HEK293T (cell line): ENCODE measurements around the gene POFUT1.

Source experiments
- ARNT ChIP-seq: fragments of 450-650 bp; IDR thresholded peaks from 2 replicates; pipeline ENCODE4 v1.6.1; 2017; ENCODE audit warnings: mild to moderate bottlenecking
- BHLHE40 ChIP-seq: fragments of 450-650 bp; IDR thresholded peaks from 2 replicates; pipeline ENCODE4 v1.6.1; 2016; ENCODE audit warnings: mild to moderate bottlenecking, moderate library complexity, borderline replicate concordance
- CTBP1 ChIP-seq: fragments of 450-650 bp; IDR thresholded peaks from 2 replicates; pipeline ENCODE4 v1.6.1; 2016; ENCODE audit warnings: borderline replicate concordance
- ELF4 ChIP-seq: fragments of 450-650 bp; IDR thresholded peaks from 2 replicates; pipeline ENCODE4 v1.6.1; 2017; ENCODE audit warnings: antibody characterized with exemption
- FOXA1 ChIP-seq: fragments of 450-650 bp; IDR thresholded peaks from 2 replicates; pipeline ENCODE4 v1.6.1; 2016; ENCODE audit warnings: mild to moderate bottlenecking
- FOXK2 ChIP-seq: fragments of 450-650 bp; IDR thresholded peaks from 2 replicates; pipeline ENCODE4 v1.6.1; 2016; ENCODE audit warnings: mild to moderate bottlenecking
- FOXM1 ChIP-seq: fragments of 450-650 bp; IDR thresholded peaks from 2 replicates; pipeline ENCODE4 v1.6.1; 2017; ENCODE audit warnings: mild to moderate bottlenecking, borderline replicate concordance
- LEF1 ChIP-seq: fragments of 450-650 bp; IDR thresholded peaks from 2 replicates; pipeline ENCODE4 v1.6.1; 2017; ENCODE audit warnings: mild to moderate bottlenecking, borderline replicate concordance
- NFRKB ChIP-seq: fragments of 450-650 bp; IDR thresholded peaks from 2 replicates; pipeline ENCODE4 v1.6.1; 2016; ENCODE audit warnings: mild to moderate bottlenecking, moderate library complexity
- SP1 ChIP-seq: fragments of 450-650 bp; IDR thresholded peaks from 2 replicates; pipeline ENCODE4 v1.6.1; 2017
- SUZ12 ChIP-seq: fragments of 450-650 bp; IDR thresholded peaks from 2 replicates; pipeline ENCODE4 v1.6.1; 2016; ENCODE audit warnings: mild to moderate bottlenecking
- TARDBP ChIP-seq: fragments of 450-650 bp; IDR thresholded peaks from 2 replicates; pipeline ENCODE4 v1.6.1; 2016
- ZNF384 ChIP-seq: fragments of 450-650 bp; IDR thresholded peaks from 2 replicates; pipeline ENCODE4 v1.6.1; 2016

DNA sequence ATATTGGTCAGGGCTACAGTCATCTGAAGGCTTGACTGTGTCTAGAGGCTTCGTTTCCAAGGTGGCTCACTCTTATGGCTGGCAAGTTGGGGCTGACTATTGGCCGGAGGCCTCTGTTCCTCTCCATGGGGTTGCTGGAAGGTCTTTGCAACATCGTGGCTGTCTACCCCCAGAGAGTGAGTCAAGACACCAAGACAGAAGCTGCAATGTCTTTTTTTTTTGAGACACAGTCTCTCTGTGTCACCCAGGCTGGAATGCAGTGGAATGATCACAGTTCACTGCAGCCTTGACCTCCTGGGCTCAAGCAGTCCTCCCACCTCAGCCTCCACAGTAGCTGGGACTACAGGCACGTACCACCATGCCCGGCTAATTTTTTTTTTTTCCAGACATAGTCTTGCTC is 40.4 kb downstream of the POFUT1 start:
- no peak for TF ChIP-seq TARDBP
- TF ChIP-seq FOXM1: no peak
- no peak for TF ChIP-seq BHLHE40
- no peak for TF ChIP-seq SUZ12
- TF ChIP-seq NFRKB: no peak
- no peak for TF ChIP-seq SP1
- TF ChIP-seq ARNT: no peak
- TF ChIP-seq ELF4: no peak
- no peak for TF ChIP-seq FOXK2
- no peak for TF ChIP-seq LEF1
- no peak for TF ChIP-seq FOXA1
- no peak for TF ChIP-seq ZNF384
- TF ChIP-seq CTBP1: no peak
